BE2C (cell line): ENCODE data around the gene FOXN3.

Experiments used
- DNase-seq: peaks from one replicate; pipeline ENCODE4 v3.0.0-alpha.2; 2020
- H3K27me3 ChIP-seq: fragments of 250-450 bp; sonication (Bioruptor Pico); 2 replicates; pipeline ENCODE4 v1.5.1; 2020; ENCODE audit warnings: mild to moderate bottlenecking
- H3K36me3 ChIP-seq: fragments of 250-450 bp; sonication (Bioruptor Pico); 2 replicates; pipeline ENCODE4 v1.5.1; 2020; ENCODE audit warnings: mild to moderate bottlenecking
- H3K4me1 ChIP-seq: fragments of 250-450 bp; sonication (Bioruptor Pico); 2 replicates; pipeline ENCODE4 v1.5.1; 2020
- H3K4me3 ChIP-seq: 2 replicates; pipeline ENCODE4 v1.5.1; 2011; ENCODE audit warnings: low read depth, low read length
- H3K9me3 ChIP-seq: fragments of 250-450 bp; sonication (Bioruptor Pico); 2 replicates; pipeline ENCODE4 v1.5.1; 2020
- TF ChIP-seq, protein P1 (sequence below): IDR thresholded peaks from 2 replicates; pipeline ENCODE4 v1.5.1; 2012; ENCODE audit warnings: mild to moderate bottlenecking, low read depth, low read length

Gene FOXN3

GRCh38 chr14:89393222-89393745 is 23.7 kb downstream of the FOXN3 start:
- H3K27me3 ChIP-seq, result no peaks in the 10 kb centered on the region
- 0 out of 2 replicates have a peak, but pooled peaks cover 3% of the 10 kb centered on the region for H3K4me1 ChIP-seq
- TF ChIP-seq, protein P1, sequence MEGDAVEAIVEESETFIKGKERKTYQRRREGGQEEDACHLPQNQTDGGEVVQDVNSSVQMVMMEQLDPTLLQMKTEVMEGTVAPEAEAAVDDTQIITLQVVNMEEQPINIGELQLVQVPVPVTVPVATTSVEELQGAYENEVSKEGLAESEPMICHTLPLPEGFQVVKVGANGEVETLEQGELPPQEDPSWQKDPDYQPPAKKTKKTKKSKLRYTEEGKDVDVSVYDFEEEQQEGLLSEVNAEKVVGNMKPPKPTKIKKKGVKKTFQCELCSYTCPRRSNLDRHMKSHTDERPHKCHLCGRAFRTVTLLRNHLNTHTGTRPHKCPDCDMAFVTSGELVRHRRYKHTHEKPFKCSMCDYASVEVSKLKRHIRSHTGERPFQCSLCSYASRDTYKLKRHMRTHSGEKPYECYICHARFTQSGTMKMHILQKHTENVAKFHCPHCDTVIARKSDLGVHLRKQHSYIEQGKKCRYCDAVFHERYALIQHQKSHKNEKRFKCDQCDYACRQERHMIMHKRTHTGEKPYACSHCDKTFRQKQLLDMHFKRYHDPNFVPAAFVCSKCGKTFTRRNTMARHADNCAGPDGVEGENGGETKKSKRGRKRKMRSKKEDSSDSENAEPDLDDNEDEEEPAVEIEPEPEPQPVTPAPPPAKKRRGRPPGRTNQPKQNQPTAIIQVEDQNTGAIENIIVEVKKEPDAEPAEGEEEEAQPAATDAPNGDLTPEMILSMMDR, result no peak
- no peaks in the 10 kb centered on the region for H3K9me3 ChIP-seq
- H3K36me3 ChIP-seq, result no peaks in the 10 kb centered on the region
- H3K4me3 ChIP-seq, result no peak overlapping the region
- no peak for DNase-seq

- 0 out of 2 replicates have a peak, but pooled peaks cover 3% of the 10 kb centered on the region for H3K4me1 ChIP-seq
- no peaks in the 10 kb centered on the region for H3K36me3 ChIP-seq
- DNase-seq, result no peak
- H3K9me3 ChIP-seq, result no peaks in the 10 kb centered on the region
- H3K4me3 ChIP-seq, result no peak overlapping the region
- TF ChIP-seq, protein P1, result no peak
- H3K27me3 ChIP-seq, result no peaks in the 10 kb centered on the region
Measured at GRCh38 chr14:89392181-89392580, 24.9 kb downstream of the FOXN3 start.

DNA sequence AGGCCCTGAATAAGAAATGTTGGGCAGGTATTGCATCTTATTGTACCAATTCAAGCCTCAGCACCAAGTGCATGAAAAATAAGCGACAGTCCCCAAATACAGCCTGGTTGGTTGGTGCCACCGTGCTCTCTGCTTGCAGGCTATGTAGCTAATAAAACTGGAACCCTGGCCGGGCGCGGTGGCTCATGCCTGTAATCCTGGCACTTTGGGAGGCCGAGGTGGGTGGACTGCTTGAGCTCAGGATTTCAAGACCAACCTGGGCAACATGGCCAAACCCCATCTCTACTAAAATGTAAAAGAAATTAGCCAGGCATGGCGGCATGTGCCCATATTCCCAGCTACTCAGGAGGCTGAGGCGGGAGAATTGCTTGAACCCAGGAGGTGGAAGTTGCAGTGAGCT is 25.5 kb downstream of the FOXN3 start:
- H3K9me3 ChIP-seq, result no peaks in the 10 kb centered on the region
- no peaks in the 10 kb centered on the region for H3K36me3 ChIP-seq
- H3K27me3 ChIP-seq, result no peaks in the 10 kb centered on the region
- DNase-seq, result no peak
- H3K4me1 ChIP-seq, result 0 out of 2 replicates have a peak, but pooled peaks cover 3% of the 10 kb centered on the region
- H3K4me3 ChIP-seq, result no peak overlapping the region
- TF ChIP-seq, protein P1, result no peak

- TF ChIP-seq, protein P1, result no peak
- Histone ChIP-seq H3K36me3 (no peaks in the 10 kb centered on the region), H3K27me3 (no peaks in the 10 kb centered on the region), H3K4me1 (peaks cover 5% of the 10 kb centered on the region; the same call in 1 of the 2 replicates), H3K9me3 (no peaks in the 10 kb centered on the region), H3K4me3 (no peak overlapping the region)
- DNase-seq, result no peak
Measured at GRCh38 chr14:89391123-89391522, 25.9 kb downstream of the FOXN3 start.

DNA sequence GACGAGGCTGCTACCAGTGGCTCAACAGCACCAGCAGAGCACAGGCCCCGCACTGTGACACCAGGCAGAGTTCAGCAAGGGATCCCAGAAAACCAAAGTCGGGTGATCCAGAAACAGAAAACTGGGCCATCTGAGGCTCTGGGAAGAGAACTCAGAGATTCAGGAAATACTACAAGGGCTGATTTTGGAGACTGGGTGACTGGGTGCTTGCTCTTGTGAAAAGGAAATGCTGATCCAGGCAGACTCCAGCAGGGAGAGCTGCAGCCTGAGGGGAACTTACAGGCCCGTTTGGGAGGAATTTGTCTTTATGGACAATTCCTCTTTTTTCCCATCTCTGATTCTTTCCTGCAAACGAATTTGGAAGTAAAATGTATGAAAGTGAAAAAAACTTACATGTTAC is 28.2 kb downstream of the FOXN3 start:
- no peaks in the 10 kb centered on the region for H3K36me3 ChIP-seq
- no peaks in the 10 kb centered on the region for H3K27me3 ChIP-seq
- DNase-seq, result no peak
- H3K9me3 ChIP-seq, result no peaks in the 10 kb centered on the region
- peaks cover 8% of the 10 kb centered on the region; the same call in 1 of the 2 replicates for H3K4me1 ChIP-seq
- H3K4me3 ChIP-seq, result no peak overlapping the region
- TF ChIP-seq, protein P1, result peak; percentile 28

DNA sequence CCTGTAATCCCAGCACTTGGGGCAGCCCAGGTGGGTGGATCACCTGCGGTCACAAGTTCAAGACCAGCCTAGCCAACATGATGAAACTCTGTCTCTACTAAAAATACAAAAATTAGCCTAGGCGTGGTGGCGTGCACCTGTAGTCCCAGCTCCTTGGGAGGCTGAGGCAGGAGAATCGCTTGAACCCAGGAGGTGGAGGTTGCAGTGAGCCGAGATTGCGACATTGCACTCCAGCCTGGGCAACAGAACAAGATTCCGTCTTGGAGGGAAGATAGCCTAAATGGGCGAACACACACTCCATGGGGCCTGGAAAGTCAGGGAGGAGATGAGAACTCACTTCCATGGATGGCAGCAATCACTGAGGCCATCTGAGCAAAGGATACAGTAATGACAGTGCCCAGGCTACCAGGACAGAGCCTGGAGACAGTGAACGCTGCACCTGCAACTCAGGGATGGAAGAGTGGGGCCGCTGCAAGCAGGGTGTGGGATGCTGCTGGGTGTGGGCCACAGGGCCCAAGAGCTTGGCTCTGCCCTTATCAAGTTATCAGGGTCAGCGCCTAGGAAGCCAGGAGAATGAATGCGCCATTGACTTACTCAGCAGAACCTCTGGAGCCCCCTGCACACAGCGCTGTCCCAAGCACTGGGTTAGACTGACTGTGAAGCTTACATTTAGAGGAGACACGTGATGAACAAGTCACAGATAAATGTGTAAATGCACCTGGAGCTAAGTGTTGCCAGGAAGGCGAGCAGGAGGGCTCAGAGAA is 28.9 kb downstream of the FOXN3 start:
- Histone ChIP-seq H3K4me1 (peaks cover 8% of the 10 kb centered on the region; the same call in 1 of the 2 replicates), H3K4me3 (no peak overlapping the region), H3K27me3 (no peaks in the 10 kb centered on the region), H3K36me3 (no peaks in the 10 kb centered on the region), H3K9me3 (no peaks in the 10 kb centered on the region)
- TF ChIP-seq, protein P1, result no peak
- DNase-seq, result no peak
